Dendritic cell treated with granulocyte-macrophage colony-stimulating factor and Interleukin-4, amounts not matched to agents 40 ng/mL and 50 ng/mL, for 4 days (primary cell): ENCODE measurements around the gene MTUS2.
"Not testable (repeated sequence)": the region's sequence is repeated elsewhere in the genome, so short reads cannot be mapped to it uniquely, and the experiment has no call there.

Experiments used
- H3K27ac Mint-ChIP-seq: one replicate; pipeline ENCODE4 v1.8.0; 2022; ENCODE audit warnings: mild to moderate bottlenecking, mixed read lengths
- H3K27me3 Mint-ChIP-seq: one replicate; pipeline ENCODE4 v1.8.0; 2022; ENCODE audit warnings: mild to moderate bottlenecking, mixed read lengths
- H3K36me3 Mint-ChIP-seq: one replicate; pipeline ENCODE4 v1.8.0; 2022; ENCODE audit warnings: low read depth, mixed read lengths
- H3K4me1 Mint-ChIP-seq: one replicate; pipeline ENCODE4 v1.8.0; 2022; ENCODE audit warnings: low read depth, mixed read lengths
- H3K4me3 Mint-ChIP-seq: one replicate; pipeline ENCODE4 v1.8.0; 2022; ENCODE audit warnings: mild to moderate bottlenecking, moderate library complexity, mixed read lengths
- H3K9me3 Mint-ChIP-seq: one replicate; pipeline ENCODE4 v1.8.0; 2022; ENCODE audit warnings: mixed read lengths
- intact Hi-C: fragments of 100-400 bp; cut with micrococcal nuclease; formaldehyde crosslinking; loops from one replicate; pipeline ENCODE4 v1.15.0; 2022

Gene MTUS2

GRCh38 chr13:29383476-29383875 is 563.3 kb downstream of the MTUS2 start:
- H3K9me3 Mint-ChIP-seq: peaks cover 13% of the 10 kb centered on the region
- intact Hi-C loops: no loop called here
- no peaks in the 10 kb centered on the region for H3K4me1 Mint-ChIP-seq
- H3K27me3 Mint-ChIP-seq: no peaks in the 10 kb centered on the region
- no peak overlapping the region for H3K4me3 Mint-ChIP-seq
- no peak overlapping the region for H3K27ac Mint-ChIP-seq
- no peaks in the 10 kb centered on the region for H3K36me3 Mint-ChIP-seq

DNA sequence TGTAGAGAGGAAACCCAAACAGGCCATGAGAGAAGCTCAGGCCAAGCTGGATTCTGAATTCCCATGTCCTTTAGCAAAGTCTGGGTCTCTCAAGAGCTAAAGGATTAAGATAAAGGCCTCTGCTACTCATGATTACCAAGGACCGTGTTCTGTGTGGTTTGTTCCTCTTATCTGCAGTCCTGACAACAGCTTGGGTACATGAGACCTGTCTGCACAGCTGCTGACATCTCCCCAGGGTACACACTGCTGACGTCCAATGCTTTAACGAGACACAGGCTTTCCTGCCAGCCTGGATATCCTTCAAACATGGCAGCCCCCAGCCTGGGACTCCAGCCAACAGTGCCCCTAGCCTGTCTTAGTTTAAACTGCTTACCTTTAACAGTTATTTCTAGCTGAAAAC is 564.3 kb downstream of the MTUS2 start:
- Mint-ChIP-seq H3K9me3 (peaks cover 3% of the 10 kb centered on the region), H3K4me1 (no peaks in the 10 kb centered on the region), H3K4me3 (no peak overlapping the region), H3K36me3 (no peaks in the 10 kb centered on the region), H3K27me3 (no peaks in the 10 kb centered on the region), H3K27ac (no peak overlapping the region)
- intact Hi-C loops: no loop called here

- H3K4me3 Mint-ChIP-seq: no peak overlapping the region
- H3K36me3 Mint-ChIP-seq: no peaks in the 10 kb centered on the region
- H3K27ac Mint-ChIP-seq: no peak overlapping the region
- H3K4me1 Mint-ChIP-seq: no peaks in the 10 kb centered on the region
- intact Hi-C loops: no loop called here
- H3K9me3 Mint-ChIP-seq: no peaks in the 10 kb centered on the region
- no peaks in the 10 kb centered on the region for H3K27me3 Mint-ChIP-seq
Measured at GRCh38 chr13:29384871-29385270, 564.7 kb downstream of the MTUS2 start.

DNA sequence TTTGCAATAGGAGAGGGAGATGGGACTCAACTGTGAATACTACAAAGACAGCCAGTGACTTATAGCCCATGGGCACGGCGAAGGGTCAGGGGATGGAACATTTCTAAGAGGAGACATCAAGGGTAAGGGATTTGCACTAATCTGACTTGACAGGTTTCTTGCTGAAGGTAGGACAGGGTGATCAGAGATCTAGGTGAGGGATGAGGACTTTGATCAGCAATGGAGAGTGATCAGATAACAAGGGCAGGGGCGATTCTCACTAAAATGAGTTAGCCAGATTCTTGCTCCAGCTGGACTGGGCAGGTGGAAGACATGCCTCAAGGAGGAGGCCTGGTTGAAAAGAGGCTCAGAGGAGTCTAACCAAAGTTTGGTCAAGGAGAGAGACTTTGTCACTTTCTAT is 566.1 kb downstream of the MTUS2 start:
- no peaks in the 10 kb centered on the region for H3K9me3 Mint-ChIP-seq
- H3K4me3 Mint-ChIP-seq: no peak overlapping the region
- H3K27ac Mint-ChIP-seq: no peak overlapping the region
- H3K4me1 Mint-ChIP-seq: no peaks in the 10 kb centered on the region
- H3K27me3 Mint-ChIP-seq: no peaks in the 10 kb centered on the region
- no peaks in the 10 kb centered on the region for H3K36me3 Mint-ChIP-seq
- intact Hi-C loops: no loop called here

GRCh38 chr13:29390598-29390997 is 570.5 kb downstream of the MTUS2 start:
- intact Hi-C loops, H3K27ac Mint-ChIP-seq, H3K4me3 Mint-ChIP-seq, H3K9me3 Mint-ChIP-seq, H3K36me3 Mint-ChIP-seq, H3K4me1 Mint-ChIP-seq, H3K27me3 Mint-ChIP-seq: not testable (repeated sequence)

GRCh38 chr13:29396446-29396845 is 576.3 kb downstream of the MTUS2 start:
- intact Hi-C loops: no loop called here
- H3K27ac Mint-ChIP-seq: no peak overlapping the region
- H3K36me3 Mint-ChIP-seq: no peaks in the 10 kb centered on the region

DNA sequence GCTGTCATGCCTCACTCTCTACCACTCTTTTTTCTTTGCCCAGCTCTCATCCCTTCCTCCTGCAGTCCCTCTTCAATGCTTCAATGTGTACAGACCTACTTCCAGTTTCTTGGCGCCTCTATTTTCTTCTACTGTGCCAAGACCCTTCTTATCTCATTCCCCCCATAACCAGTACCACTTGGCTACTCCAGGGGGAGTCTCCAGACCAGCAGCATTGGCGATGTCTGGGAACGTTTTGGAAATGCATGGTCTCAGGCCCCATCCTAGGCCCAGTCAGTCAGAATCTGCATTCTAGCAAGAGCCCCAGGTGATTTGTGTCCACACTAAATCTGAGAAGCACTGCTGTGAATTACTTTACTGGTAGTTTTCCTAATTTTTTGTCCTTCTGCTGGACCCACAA is 577.1 kb downstream of the MTUS2 start:
- no peaks in the 10 kb centered on the region for H3K36me3 Mint-ChIP-seq
- H3K27me3 Mint-ChIP-seq: peaks cover 13% of the 10 kb centered on the region
- H3K4me3 Mint-ChIP-seq: no peak overlapping the region
- H3K27ac Mint-ChIP-seq: no peak overlapping the region
- H3K4me1 Mint-ChIP-seq: peaks cover 2% of the 10 kb centered on the region
- H3K9me3 Mint-ChIP-seq: no peaks in the 10 kb centered on the region
- intact Hi-C loops: no loop called here

More at GRCh38 chr13:29396446-29396845, 576.3 kb downstream of the MTUS2 start:
- Mint-ChIP-seq H3K4me3 (no peak overlapping the region), H3K4me1 (no peaks in the 10 kb centered on the region), H3K9me3 (no peaks in the 10 kb centered on the region), H3K27me3 (peaks cover 12% of the 10 kb centered on the region)

GRCh38 chr13:29402166-29402636 is 582.1 kb downstream of the MTUS2 start:
- intact Hi-C loops: no loop called here

DNA sequence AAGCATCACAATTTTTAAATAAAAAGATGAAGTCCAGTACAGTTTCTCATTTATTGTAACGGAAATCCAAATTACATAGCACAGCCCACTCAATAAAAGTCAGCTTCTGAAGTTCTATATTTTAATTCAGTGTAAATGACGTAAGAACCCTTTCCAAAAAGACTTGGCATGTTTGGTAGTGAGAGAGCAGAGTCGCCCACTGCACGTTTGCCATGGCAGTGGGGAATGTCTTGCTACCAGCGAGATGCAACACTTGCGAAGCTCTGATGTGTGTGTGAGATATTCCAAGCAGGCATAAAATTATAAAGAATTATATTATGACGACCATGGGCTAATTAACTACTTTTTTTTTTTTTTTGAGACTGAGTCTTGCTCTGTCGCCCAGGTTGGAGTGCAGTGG is 585.3 kb downstream of the MTUS2 start:
- intact Hi-C loops: no loop called here
- Mint-ChIP-seq H3K9me3 (no peaks in the 10 kb centered on the region), H3K4me3 (no peak overlapping the region), H3K4me1 (peaks cover 4% of the 10 kb centered on the region), H3K27me3 (peaks cover 3% of the 10 kb centered on the region), H3K27ac (no peak overlapping the region), H3K36me3 (no peaks in the 10 kb centered on the region)

More at GRCh38 chr13:29402166-29402636, 582.1 kb downstream of the MTUS2 start:
- Mint-ChIP-seq H3K9me3 (no peaks in the 10 kb centered on the region), H3K27ac (no peak overlapping the region), H3K36me3 (no peaks in the 10 kb centered on the region), H3K27me3 (peaks cover 6% of the 10 kb centered on the region), H3K4me3 (no peak overlapping the region), H3K4me1 (peaks cover 4% of the 10 kb centered on the region)

GRCh38 chr13:29411481-29411880 is 591.3 kb downstream of the MTUS2 start:
- no peak overlapping the region for H3K27ac Mint-ChIP-seq
- H3K27me3 Mint-ChIP-seq: no peaks in the 10 kb centered on the region
- intact Hi-C loops: no loop called here
- no peaks in the 10 kb centered on the region for H3K36me3 Mint-ChIP-seq
- H3K9me3 Mint-ChIP-seq: no peaks in the 10 kb centered on the region
- no peak overlapping the region for H3K4me3 Mint-ChIP-seq
- no peaks in the 10 kb centered on the region for H3K4me1 Mint-ChIP-seq

GRCh38 chr13:29418026-29418425 is 597.9 kb downstream of the MTUS2 start:
- Mint-ChIP-seq H3K27ac (no peak overlapping the region), H3K4me1 (no peaks in the 10 kb centered on the region), H3K4me3 (no peak overlapping the region), H3K27me3 (peaks cover 3% of the 10 kb centered on the region), H3K36me3 (no peaks in the 10 kb centered on the region), H3K9me3 (no peaks in the 10 kb centered on the region)
- intact Hi-C loops: no loop called here

DNA sequence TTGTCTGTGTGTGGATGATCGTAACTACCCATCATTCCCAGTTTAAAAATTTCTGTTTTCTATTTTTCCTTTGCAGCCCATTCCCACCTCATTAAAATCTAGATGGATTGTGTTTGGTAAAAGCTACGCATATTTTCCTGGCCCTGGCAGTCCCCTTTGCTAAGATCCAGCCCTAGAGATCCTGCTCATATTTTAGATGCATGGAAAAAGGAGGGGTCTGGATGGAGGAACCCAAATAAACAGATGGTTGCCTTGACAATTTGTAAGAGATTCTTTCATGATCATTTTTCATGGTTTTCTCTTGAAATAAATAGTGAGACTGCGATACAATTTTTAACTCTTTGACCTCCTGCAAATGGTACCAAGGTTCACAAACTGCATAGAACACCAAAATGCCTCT is 601.0 kb downstream of the MTUS2 start:
- no peaks in the 10 kb centered on the region for H3K9me3 Mint-ChIP-seq
- H3K4me3 Mint-ChIP-seq: no peak overlapping the region
- H3K4me1 Mint-ChIP-seq: no peaks in the 10 kb centered on the region
- H3K36me3 Mint-ChIP-seq: no peaks in the 10 kb centered on the region
- H3K27me3 Mint-ChIP-seq: peaks cover 6% of the 10 kb centered on the region
- no peak overlapping the region for H3K27ac Mint-ChIP-seq
- intact Hi-C loops: no loop called here

- Mint-ChIP-seq H3K4me3 (no peak overlapping the region), H3K9me3 (no peaks in the 10 kb centered on the region), H3K4me1 (no peaks in the 10 kb centered on the region), H3K27ac (no peak overlapping the region), H3K36me3 (no peaks in the 10 kb centered on the region), H3K27me3 (peaks cover 15% of the 10 kb centered on the region)
- intact Hi-C loops: no loop called here
Measured at GRCh38 chr13:29422015-29422414, 601.9 kb downstream of the MTUS2 start.

- peaks cover 21% of the 10 kb centered on the region for H3K27me3 Mint-ChIP-seq
- no peaks in the 10 kb centered on the region for H3K36me3 Mint-ChIP-seq
- H3K27ac Mint-ChIP-seq: no peak overlapping the region
- H3K4me3 Mint-ChIP-seq: no peak overlapping the region
- intact Hi-C loops: no loop called here
- H3K4me1 Mint-ChIP-seq: no peaks in the 10 kb centered on the region
- no peaks in the 10 kb centered on the region for H3K9me3 Mint-ChIP-seq
Measured at GRCh38 chr13:29423050-29423449, 602.9 kb downstream of the MTUS2 start.

DNA sequence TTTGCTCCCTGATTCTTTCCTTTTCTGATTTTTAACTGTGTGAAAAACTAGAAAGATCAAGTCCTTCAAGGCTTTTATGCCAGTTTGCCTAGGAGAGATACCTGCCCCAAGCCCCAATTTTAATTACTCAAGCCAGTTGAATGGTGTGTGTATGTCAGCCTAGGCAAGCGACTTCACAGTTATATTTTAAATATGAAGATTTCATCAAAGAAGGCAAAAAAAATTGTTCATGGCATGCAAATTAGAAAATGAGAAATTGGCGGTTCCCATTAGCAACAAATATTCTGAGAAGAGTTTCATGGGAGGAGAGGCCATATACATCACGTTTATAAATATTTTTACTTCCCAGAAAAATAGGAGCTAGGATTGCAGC is 607.8 kb downstream of the MTUS2 start:
- no peak overlapping the region for H3K4me3 Mint-ChIP-seq
- H3K27me3 Mint-ChIP-seq: peaks cover 39% of the 10 kb centered on the region

More for the DNA sequence above, 607.8 kb downstream of the MTUS2 start:
- intact Hi-C loops: no loop called here
- Mint-ChIP-seq H3K4me1 (peaks cover 6% of the 10 kb centered on the region), H3K9me3 (no peaks in the 10 kb centered on the region), H3K27ac (no peak overlapping the region), H3K36me3 (no peaks in the 10 kb centered on the region)
